Measurements from ENCODE around the gene USP28.
A peak's percentile ranks its signal among the peaks of the same experiment; 100 is the strongest.
"Not testable (repeated sequence)": the region's sequence is repeated elsewhere in the genome, so short reads cannot be mapped to it uniquely, and the experiment has no call there.

The USP28 gene

GRCh38 chr11:113838005-113838404 lies 37.4 kb downstream of the USP28 start:
- DNase-seq (ENCODE audit: low spot score): no peak

GRCh38 chr11:113835306-113835705 lies 40.1 kb downstream of the USP28 start:
- no peak for DNase-seq (ENCODE audit: low spot score)

GRCh38 chr11:113833151-113833550 lies 42.2 kb downstream of the USP28 start:
- no peak for DNase-seq (ENCODE audit: low spot score)

- no peak for DNase-seq (ENCODE audit: low spot score)
These were observed 44.1 kb downstream of the USP28 start for GRCh38 chr11:113831314-113831713.

- DNase-seq (ENCODE audit: low spot score): no peak
These were observed 45.6 kb downstream of the USP28 start for GRCh38 chr11:113829751-113830150.

- DNase-seq (ENCODE audit: low spot score): no peak
These were observed 47.2 kb downstream of the USP28 start for GRCh38 chr11:113828191-113828590.

GRCh38 chr11:113827477-113827876 lies 47.9 kb downstream of the USP28 start:
- DNase-seq (ENCODE audit: low spot score): no peak

GRCh38 chr11:113818426-113818825 lies 56.9 kb downstream of the USP28 start:
- DNase-seq (ENCODE audit: low spot score): no peak

- DNase-seq (ENCODE audit: low spot score): no peak
These were observed 57.7 kb downstream of the USP28 start for GRCh38 chr11:113817626-113818025.

GRCh38 chr11:113817162-113817561 lies 58.2 kb downstream of the USP28 start:
- no peak for DNase-seq (ENCODE audit: low spot score)

GRCh38 chr11:113814181-113814580 lies 61.2 kb downstream of the USP28 start:
- no peak for DNase-seq (ENCODE audit: low spot score)

GRCh38 chr11:113808931-113809330 lies 66.4 kb downstream of the USP28 start:
- no peak for DNase-seq (ENCODE audit: low spot score)

- peak; percentile 63 for DNase-seq (ENCODE audit: low spot score)
These were observed 69.0 kb downstream of the USP28 start for GRCh38 chr11:113806406-113806805.

- DNase-seq (ENCODE audit: low spot score): no peak
These were observed 69.7 kb downstream of the USP28 start for GRCh38 chr11:113805640-113806039.

- DNase-seq (ENCODE audit: low spot score): no peak
These were observed 72.8 kb downstream of the USP28 start for GRCh38 chr11:113802621-113803020.

- DNase-seq (ENCODE audit: low spot score): peak; percentile 58
These were observed 78.6 kb downstream of the USP28 start for GRCh38 chr11:113796663-113797259.

GRCh38 chr11:113789675-113790320 lies 85.6 kb downstream of the USP28 start:
- DNase-seq (ENCODE audit: low spot score): peak; percentile 21

- DNase-seq (ENCODE audit: low spot score): not testable (repeated sequence)
These were observed 86.4 kb downstream of the USP28 start for GRCh38 chr11:113789016-113789415.

- DNase-seq (ENCODE audit: low spot score): no peak
These were observed 93.2 kb downstream of the USP28 start for GRCh38 chr11:113782134-113782533.

GRCh38 chr11:113781682-113782081 lies 93.7 kb downstream of the USP28 start:
- no peak for DNase-seq (ENCODE audit: low spot score)

GRCh38 chr11:113779496-113779895 lies 95.9 kb downstream of the USP28 start, which contains the start of gene CLDN25:
Gene CLDN25, plus strand, starts transcription at chr11:113779796. Its CDS starts 0 bp downstream, at chr11:113779796.
- DNase-seq (ENCODE audit: low spot score): no peak

GRCh38 chr11:113778111-113778910 lies 97.1 kb downstream of the USP28 start:
- no peak for DNase-seq (ENCODE audit: low spot score)

- no peak for DNase-seq (ENCODE audit: low spot score)
These were observed 101.2 kb downstream of the USP28 start for GRCh38 chr11:113774174-113774503.
